ENCODE measurements around the gene GLDN.

DNA sequence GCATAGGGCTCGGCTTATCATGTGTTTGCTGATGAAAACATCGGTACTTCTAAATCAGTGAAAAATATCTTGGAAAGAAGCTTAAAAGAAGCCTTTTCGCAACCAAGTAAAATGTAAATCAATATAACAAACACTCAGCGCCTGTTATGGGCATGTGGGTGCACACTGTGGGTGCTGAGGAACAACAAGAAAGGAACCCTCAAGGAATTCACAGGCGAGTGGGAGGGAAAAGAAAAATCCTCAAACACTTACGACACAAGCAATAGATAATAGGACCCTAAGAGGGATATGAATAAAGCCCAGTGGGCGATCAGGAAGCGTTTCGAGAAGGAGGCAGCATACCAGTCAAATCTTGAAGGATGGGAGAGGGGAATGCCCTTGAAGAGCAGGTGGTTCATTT lies 21.9 kb downstream of the GLDN start:
- TF ChIP-seq POLR2A (IDR thresholded peaks at IDR 0.05; ENCODE audit: low read depth, low read length), result no peak
- no peak for TF ChIP-seq POLR2AphosphoS5 (IDR thresholded peaks at IDR 0.05; ENCODE audit: low read depth, low read length)
